ENCODE data around the gene SMAD1. TPM values are rescaled to one million over a fixed set of nuclear protein-coding genes. Genes with fewer than 3 reads are reported as not detected.

The SMAD1 gene
- total RNA-seq, 1 donor from 2014 or later, result 16.5 TPM

DNA sequence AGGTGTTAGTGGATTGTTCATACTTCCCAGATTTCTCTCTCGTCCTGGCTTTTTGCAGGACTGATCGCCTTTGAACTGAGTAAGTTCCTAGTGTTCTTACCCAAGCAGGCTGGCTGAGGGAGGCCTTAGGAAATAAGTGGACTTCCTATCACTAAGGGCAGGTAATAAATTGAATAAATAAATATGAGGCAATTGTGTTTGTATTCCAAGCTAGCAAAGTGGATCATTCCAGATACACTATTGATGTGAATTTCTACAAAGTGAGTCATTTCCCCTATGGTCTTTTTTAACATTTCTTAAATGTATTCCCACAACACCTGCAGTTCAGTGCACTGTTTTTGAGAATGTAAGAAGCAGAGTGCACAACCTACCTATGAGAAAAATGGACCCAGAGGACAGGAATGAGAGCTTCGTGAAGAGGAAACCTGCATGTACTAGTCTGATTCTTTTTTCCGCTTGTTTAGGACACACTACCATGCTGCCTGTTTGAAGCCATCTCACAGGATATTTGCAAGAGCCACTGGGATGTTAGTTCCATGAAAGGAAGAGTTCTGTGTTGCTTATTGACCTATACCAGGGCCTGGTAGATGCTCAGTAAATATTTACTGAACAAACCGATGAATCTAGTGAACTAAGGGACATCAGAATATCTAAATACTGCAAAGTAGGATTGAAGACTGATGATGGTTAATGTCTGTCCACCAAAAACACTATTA lies 29.0 kb upstream of the SMAD1 start:
- DNase-seq (ENCODE audit: low spot score), result no peak
- Mint-ChIP-seq H3K27me3 (ENCODE audit: low read depth) (peaks cover 18% of the 10 kb centered on the region), H3K4me1 (ENCODE audit: low read depth) (no peaks in the 10 kb centered on the region), H3K4me3 (ENCODE audit: unreplicated experiment) (no peak overlapping the region), H3K36me3 (ENCODE audit: low read depth) (peaks cover 2% of the 10 kb centered on the region), H3K27ac (ENCODE audit: unreplicated experiment) (no peak overlapping the region), H3K9me3 (ENCODE audit: low read depth) (peaks cover 8% of the 10 kb centered on the region)
- TF ChIP-seq, protein P1, sequence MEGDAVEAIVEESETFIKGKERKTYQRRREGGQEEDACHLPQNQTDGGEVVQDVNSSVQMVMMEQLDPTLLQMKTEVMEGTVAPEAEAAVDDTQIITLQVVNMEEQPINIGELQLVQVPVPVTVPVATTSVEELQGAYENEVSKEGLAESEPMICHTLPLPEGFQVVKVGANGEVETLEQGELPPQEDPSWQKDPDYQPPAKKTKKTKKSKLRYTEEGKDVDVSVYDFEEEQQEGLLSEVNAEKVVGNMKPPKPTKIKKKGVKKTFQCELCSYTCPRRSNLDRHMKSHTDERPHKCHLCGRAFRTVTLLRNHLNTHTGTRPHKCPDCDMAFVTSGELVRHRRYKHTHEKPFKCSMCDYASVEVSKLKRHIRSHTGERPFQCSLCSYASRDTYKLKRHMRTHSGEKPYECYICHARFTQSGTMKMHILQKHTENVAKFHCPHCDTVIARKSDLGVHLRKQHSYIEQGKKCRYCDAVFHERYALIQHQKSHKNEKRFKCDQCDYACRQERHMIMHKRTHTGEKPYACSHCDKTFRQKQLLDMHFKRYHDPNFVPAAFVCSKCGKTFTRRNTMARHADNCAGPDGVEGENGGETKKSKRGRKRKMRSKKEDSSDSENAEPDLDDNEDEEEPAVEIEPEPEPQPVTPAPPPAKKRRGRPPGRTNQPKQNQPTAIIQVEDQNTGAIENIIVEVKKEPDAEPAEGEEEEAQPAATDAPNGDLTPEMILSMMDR (IDR thresholded peaks at IDR 0.05), result no peak

- H3K36me3 Mint-ChIP-seq (ENCODE audit: low read depth), result peaks cover 2% of the 10 kb centered on the region
- no peak overlapping the region for H3K4me3 Mint-ChIP-seq (ENCODE audit: unreplicated experiment)
- peaks cover 18% of the 10 kb centered on the region for H3K27me3 Mint-ChIP-seq (ENCODE audit: low read depth)
- H3K27ac Mint-ChIP-seq (ENCODE audit: unreplicated experiment), result no peak overlapping the region
- no peak for DNase-seq (ENCODE audit: low spot score)
- H3K4me1 Mint-ChIP-seq (ENCODE audit: low read depth), result no peaks in the 10 kb centered on the region
- TF ChIP-seq, protein P1 (IDR thresholded peaks at IDR 0.05), result no peak
- peaks cover 8% of the 10 kb centered on the region for H3K9me3 Mint-ChIP-seq (ENCODE audit: low read depth)
These were observed 28.5 kb upstream of the SMAD1 start for GRCh38 chr4:145453163-145453520.

DNA sequence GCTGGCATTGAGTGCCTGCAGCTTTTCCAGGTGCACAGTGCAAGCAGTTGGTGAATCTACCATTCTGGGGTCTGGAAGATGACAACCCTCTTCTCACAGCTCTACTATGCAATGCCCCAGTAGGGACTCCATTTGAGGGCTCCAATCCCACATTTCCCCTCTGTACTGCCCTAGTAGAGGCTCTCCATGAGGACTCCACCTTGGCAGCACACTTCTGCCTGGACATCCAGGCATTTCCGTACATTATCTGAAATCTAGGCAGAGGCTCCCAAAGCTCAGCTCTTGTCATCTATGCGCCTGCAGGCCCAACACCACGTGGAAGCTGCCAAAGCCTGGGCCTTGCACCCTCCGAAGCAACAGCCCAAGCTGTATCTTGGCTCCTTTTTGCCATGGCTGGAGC lies 8.4 kb upstream of the SMAD1 start:
- H3K9me3 Mint-ChIP-seq (ENCODE audit: low read depth), result peaks cover 7% of the 10 kb centered on the region
- no peaks in the 10 kb centered on the region for H3K27me3 Mint-ChIP-seq (ENCODE audit: low read depth)
- H3K27ac Mint-ChIP-seq (ENCODE audit: unreplicated experiment), result no peak overlapping the region
- no peak for DNase-seq (ENCODE audit: low spot score)
- H3K4me3 Mint-ChIP-seq (ENCODE audit: unreplicated experiment), result no peak overlapping the region
- TF ChIP-seq, protein P1 (IDR thresholded peaks at IDR 0.05), result no peak
- no peaks in the 10 kb centered on the region for H3K4me1 Mint-ChIP-seq (ENCODE audit: low read depth)
- H3K36me3 Mint-ChIP-seq (ENCODE audit: low read depth), result peaks cover 2% of the 10 kb centered on the region

DNA sequence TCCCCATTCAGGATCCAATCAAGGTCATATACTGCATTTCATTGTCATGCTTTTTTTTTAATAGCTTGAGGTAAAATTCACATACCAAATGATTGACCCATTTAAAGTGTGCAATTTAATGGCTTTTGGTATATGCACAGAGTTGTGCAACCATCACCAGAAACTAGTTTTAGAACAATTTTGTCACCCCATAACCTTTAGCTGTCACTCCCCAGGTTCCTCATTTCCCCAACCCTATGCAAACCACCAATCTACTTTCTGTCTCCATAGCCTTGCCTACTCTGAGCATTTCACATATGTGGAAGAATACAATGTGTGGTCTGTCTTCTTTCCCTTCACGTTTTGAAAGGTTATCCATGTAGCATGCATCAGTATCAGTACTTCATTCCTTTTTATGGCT lies 1.4 kb upstream of the SMAD1 start:
- TF ChIP-seq, protein P1 (IDR thresholded peaks at IDR 0.05), result no peak
- Mint-ChIP-seq H3K36me3 (ENCODE audit: low read depth) (no peaks in the 10 kb centered on the region), H3K27ac (ENCODE audit: unreplicated experiment) (no peak overlapping the region), H3K9me3 (ENCODE audit: low read depth) (no peaks in the 10 kb centered on the region), H3K4me3 (ENCODE audit: unreplicated experiment) (no peak overlapping the region), H3K4me1 (ENCODE audit: low read depth) (peaks cover 8% of the 10 kb centered on the region), H3K27me3 (ENCODE audit: low read depth) (no peaks in the 10 kb centered on the region)
- no peak for DNase-seq (ENCODE audit: low spot score)

DNA sequence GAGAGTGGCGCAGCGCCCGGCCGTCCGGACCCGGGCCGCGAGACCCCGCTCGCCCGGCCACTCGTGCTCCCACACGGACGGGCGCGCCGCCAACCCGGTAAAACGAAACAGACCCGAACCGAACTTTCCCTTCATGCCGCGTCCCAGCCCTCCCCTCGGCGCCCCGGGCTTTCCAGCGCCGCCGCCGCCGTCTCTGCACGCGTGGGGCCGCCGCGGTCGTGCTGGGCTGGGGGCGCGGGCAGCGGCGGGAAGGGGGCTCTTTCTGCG lies 222 bp downstream of the SMAD1 start:
- Mint-ChIP-seq H3K27me3 (ENCODE audit: low read depth) (no peaks in the 10 kb centered on the region), H3K9me3 (ENCODE audit: low read depth) (no peaks in the 10 kb centered on the region), H3K4me3 (ENCODE audit: unreplicated experiment) (peak overlapping the region; percentile 74), H3K36me3 (ENCODE audit: low read depth) (no peaks in the 10 kb centered on the region), H3K4me1 (ENCODE audit: low read depth) (peaks cover 8% of the 10 kb centered on the region), H3K27ac (ENCODE audit: unreplicated experiment) (peak overlapping the region; percentile 87)
- TF ChIP-seq, protein P1 (IDR thresholded peaks at IDR 0.05), result no peak
- DNase-seq (ENCODE audit: low spot score), result no peak
